ES-I3 (cell line): ENCODE measurements around the gene C20orf96.

ENCODE experiments used
- H3K36me3 ChIP-seq: 2 replicates; pipeline ENCODE4 v1.6.1; 2013; ENCODE audit warnings: mild to moderate bottlenecking, low read length, control low read depth, moderate library complexity; ENCODE audit not compliant: insufficient read depth
- H3K4me1 ChIP-seq: 2 replicates; pipeline ENCODE4 v1.6.1; 2013; ENCODE audit warnings: mild to moderate bottlenecking, control low read depth, low read length; ENCODE audit not compliant: insufficient read depth
- H3K9ac ChIP-seq: 2 replicates; pipeline ENCODE4 v1.6.1; 2013; ENCODE audit warnings: low read depth, mild to moderate bottlenecking, low read length, moderate library complexity
- H3K9me3 ChIP-seq: 2 replicates; pipeline ENCODE4 v1.6.1; 2013; ENCODE audit warnings: mild to moderate bottlenecking, low read length, moderate library complexity; ENCODE audit not compliant: control insufficient read depth, insufficient read depth

C20orf96 gene

DNA sequence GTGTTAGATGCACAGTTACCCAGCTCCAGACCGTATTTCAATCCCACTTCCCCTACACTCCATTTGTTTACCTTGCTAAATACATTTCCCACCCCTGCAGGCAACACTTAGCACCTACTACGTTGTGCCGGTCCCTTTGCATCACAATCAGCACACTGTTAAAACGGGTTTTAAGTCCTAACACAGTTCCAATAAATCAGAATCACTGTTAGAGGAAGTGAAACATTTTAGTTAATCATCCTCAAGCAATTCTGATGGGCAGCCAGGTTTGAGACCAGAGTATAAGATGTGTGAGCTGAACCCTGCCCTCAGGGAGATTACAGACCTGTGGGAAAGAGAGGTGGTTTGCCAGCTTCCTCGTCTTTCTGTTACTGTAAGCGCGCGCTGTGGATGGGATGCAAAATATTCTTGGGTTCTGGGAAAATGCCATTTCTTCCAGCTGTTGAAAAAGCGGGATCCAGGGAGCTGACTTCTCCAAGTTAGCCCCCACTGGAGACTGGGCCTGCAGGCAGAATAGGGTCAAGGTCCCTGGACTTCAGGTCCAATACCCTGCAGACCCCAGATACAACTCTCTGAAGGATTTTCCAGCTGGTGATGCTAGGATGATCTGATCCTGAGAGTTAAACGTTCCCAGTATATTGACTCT, 9.9 kb upstream of the C20orf96 start:
- no peaks in the 10 kb centered on the region for H3K9me3 ChIP-seq
- H3K4me1 ChIP-seq: peaks cover 19% of the 10 kb centered on the region
- H3K9ac ChIP-seq: peak overlapping the region; percentile 28; the same call in 1 of the 2 replicates

DNA sequence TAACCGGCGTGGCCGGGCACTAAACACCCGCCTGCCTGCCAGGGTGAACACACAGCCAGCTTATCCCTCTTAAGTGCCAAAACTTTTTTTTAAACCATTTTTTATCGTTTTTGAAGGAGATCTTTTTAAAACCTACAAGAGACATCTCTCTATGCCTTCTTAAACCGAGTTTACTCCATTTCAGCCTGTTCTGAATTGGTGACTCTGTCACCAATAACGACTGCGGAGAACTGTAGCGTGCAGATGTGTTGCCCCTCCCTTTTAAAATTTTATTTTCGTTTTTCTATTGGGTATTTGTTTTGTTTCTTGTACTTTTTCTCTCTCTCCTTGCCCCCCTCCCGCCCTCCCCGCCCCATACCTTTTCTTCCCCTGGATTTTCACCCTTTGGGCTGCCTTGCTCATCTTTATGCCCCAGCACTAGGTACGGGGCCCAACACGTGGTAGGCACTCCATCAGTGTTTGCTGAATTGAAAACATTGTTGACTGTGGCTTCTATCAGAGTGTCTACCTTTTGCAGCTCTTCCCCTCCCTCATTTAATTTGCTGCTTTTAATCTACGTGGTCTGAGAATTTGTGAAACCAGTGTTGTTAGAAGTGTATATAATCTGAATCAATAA, 8.3 kb upstream of the C20orf96 start:
- Histone ChIP-seq H3K4me1 (peaks cover 19% of the 10 kb centered on the region), H3K9ac (peak overlapping the region; percentile 93), H3K9me3 (no peaks in the 10 kb centered on the region), H3K36me3 (no peaks in the 10 kb centered on the region)

More for the DNA sequence above, 9.9 kb upstream of the C20orf96 start:
- no peaks in the 10 kb centered on the region for H3K36me3 ChIP-seq

DNA sequence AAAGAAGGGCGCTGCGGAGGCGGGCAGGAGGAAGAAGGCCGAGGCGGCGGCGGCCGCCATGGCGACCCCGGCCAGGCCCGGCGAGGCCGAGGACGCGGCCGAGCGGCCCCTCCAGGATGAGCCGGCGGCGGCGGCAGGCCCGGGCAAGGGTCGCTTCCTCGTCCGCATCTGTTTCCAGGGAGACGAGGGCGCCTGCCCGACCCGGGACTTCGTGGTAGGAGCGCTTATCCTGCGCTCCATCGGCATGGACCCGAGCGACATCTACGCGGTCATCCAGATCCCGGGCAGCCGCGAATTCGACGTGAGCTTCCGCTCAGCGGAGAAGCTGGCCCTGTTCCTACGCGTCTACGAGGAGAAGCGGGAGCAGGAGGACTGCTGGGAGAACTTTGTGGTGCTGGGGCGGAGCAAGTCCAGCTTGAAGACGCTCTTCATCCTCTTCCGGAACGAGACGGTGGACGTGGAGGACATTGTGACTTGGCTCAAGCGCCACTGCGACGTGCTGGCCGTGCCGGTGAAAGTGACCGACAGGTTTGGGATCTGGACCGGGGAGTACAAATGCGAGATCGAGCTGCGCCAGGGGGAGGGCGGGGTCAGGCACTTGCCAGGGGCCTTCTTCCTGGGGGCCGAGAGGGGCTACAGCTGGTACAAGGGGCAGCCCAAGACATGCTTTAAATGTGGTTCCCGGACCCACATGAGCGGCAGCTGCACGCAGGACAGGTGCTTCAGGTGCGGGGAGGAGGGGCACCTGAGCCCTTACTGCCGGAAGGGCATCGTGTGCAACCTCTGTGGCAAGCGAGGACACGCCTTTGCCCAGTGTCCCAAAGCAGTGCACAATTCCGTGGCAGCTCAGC, 7.6 kb upstream of the C20orf96 start:
- Histone ChIP-seq H3K9ac (peak overlapping the region; percentile 93), H3K4me1 (peaks cover 19% of the 10 kb centered on the region), H3K9me3 (no peaks in the 10 kb centered on the region), H3K36me3 (no peaks in the 10 kb centered on the region)

DNA sequence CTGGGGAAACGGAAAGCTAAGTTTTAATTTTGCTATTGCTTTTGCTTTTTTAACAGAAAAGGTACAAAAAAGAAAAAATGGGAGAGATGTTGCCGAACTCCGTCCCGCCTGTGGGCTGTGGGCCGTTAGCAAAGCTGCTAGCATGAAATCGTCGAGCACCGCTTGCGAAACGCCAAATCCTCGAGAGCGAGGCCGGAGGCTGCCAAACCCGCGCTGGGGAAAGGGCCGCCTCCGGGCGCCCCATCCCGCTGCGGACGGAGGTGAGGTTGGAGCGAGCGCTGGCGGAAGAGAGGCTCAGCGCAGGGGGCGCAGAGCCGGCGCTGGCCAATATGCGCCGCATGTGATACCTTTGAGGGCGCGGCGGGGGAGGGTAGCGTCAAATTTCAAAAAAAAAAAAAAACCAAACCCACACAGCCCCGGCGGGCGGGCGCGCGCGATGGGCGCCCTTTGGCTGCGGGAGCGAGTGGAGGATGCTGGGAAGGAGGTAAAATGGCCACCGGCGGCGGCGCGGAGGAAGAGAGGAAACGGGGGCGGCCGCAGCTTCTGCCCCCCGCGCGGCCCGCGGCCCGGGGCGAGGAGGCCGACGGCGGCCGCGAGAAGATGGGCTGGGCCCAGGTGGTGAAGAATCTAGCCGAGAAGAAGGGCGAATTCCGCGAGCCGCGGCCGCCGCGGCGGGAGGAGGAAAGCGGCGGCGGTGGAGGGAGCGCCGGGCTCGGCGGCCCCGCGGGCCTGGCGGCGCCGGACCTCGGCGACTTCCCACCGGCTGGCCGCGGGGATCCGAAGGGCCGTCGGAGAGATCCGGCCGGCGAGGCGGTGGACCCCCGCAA, 6.8 kb upstream of the C20orf96 start, which contains the start of gene ZCCHC3:
ZCCHC3 (plus strand) TSS at position 473 of the 827 bp plus-strand sequence; CDS start at position 490, 17 bp downstream.
- no peaks in the 10 kb centered on the region for H3K9me3 ChIP-seq
- H3K4me1 ChIP-seq: peaks cover 18% of the 10 kb centered on the region
- H3K9ac ChIP-seq: peak within 1 kb of the TSS; percentile 93
- H3K36me3 ChIP-seq: no peaks in the 10 kb centered on the region

DNA sequence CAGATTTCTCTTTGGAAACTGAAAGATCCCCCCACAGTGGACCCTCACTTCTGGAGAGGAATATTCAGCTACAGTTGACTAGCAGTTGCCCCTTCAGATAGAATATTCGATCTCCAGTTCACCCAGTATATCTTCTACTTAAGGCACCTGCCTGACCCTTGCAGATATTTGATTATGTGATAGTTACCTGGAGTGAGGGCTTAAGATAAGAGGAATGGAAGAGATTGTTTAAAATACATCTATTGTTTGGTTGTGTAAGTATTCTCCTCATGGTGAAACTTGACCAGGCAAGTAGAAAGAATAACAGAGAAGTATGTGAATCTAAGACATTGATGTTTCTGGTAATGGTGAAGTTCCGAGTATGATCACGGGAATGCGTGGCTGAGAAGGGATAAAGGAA, 5.3 kb upstream of the C20orf96 start:
- H3K9ac ChIP-seq: no peak overlapping the region
- peaks cover 14% of the 10 kb centered on the region for H3K4me1 ChIP-seq
- H3K9me3 ChIP-seq: no peaks in the 10 kb centered on the region
- no peaks in the 10 kb centered on the region for H3K36me3 ChIP-seq

DNA sequence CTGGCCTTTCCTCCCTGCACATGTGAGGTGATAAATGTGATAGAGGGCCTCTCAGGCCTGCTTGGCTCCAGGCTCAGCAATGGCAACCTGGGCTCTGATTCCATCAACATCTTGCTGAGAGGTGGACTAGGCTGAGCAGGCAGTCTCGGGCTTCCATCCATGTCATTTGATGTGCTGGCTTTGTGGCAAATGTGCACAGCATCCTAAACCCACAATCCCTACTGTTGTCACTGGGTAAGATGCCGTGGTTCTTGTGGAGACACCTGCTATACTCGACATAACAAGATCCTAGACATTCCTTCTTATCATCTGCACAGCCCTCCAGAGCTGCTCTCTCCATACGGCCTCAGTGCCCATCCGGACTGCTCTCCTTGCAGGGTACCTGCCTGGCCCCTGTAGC, 4.1 kb upstream of the C20orf96 start:
- Histone ChIP-seq H3K36me3 (no peaks in the 10 kb centered on the region), H3K4me1 (peaks cover 9% of the 10 kb centered on the region; the same call in 1 of the 2 replicates), H3K9me3 (no peaks in the 10 kb centered on the region), H3K9ac (no peak overlapping the region)

DNA sequence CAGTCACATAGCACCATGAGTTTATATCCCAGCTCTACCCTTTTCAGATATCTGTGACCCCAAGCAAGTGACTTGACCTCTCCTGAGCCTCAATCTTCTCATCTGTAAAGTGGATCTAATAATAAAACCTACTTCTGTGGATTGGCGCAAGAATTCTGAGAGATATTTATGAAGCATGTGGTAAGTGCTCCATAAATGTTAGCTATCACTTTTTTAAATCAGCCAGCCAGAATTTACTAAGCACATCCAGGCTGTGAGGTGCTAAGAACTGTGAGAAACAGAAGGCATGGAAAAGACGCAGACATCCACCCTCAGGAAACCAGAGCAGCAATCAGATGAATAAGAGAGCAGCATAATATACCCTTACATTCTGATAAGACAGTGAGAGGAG, 862 bp downstream of the C20orf96 start:
- Histone ChIP-seq H3K4me1 (peaks cover 9% of the 10 kb centered on the region; the same call in 1 of the 2 replicates), H3K9me3 (no peaks in the 10 kb centered on the region; the same call in 1 of the 2 replicates), H3K36me3 (no peaks in the 10 kb centered on the region), H3K9ac (peak overlapping the region; percentile 61)

DNA sequence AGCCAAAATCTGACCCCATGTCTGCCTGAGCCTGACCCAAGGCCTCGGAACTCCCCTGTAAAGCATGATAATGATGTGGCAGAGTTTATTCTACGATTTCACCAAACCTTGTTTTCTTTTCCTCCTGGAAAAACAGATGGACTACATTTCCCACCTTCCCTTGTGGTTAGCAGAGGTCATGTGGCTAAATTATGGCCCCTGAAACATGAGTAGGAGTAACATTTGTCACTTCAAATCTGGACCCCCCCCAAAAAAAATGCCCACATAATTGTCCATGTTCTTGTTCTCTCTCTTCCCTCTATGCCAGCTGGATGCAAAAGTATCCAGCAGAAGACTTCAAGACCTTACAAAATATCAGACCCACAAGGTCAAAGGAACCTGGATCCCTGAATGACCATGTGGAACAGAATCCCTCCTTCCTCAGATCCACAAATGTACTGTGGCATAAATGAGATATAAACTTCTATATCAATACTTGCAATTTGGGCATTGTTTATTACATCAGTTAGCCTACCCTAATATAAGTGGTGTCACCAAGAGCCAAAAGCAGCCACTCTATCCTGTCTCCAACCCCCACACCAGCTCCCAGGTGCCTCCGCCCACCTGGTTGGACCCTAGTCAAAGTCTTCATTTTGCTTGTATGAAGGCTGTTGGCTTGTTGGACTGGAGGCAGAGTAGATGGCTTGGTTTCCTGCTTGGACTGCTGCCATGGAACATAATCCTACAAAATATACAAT, 1.4 kb downstream of the C20orf96 start:
- H3K4me1 ChIP-seq: peaks cover 9% of the 10 kb centered on the region; the same call in 1 of the 2 replicates
- H3K9ac ChIP-seq: peak overlapping the region; percentile 61; the same call in 1 of the 2 replicates
- no peaks in the 10 kb centered on the region for H3K36me3 ChIP-seq
- H3K9me3 ChIP-seq: no peaks in the 10 kb centered on the region; the same call in 1 of the 2 replicates

DNA sequence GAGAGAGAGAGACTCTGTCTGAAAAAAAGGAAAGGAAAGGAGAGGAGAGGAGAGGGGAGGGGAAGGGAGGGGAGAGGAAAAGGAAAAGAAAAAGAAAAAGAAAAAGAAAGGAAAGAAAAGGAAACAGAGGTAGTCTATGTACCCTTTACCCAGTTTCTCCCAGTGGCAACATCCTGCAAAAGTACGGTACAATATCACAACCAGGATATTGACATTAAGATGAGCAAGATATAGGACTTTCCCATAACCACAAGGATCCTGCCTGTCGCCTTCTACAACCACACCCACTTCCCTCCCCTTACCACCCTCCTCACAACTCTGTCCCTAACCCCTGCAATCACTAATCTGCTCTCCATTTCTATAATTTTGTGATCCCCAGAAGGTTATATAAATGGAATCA, 4.0 kb downstream of the C20orf96 start:
- H3K9ac ChIP-seq: no peak overlapping the region
- H3K4me1 ChIP-seq: peaks cover 4% of the 10 kb centered on the region; the same call in 1 of the 2 replicates
- H3K36me3 ChIP-seq: no peaks in the 10 kb centered on the region
- no peaks in the 10 kb centered on the region; the same call in 1 of the 2 replicates for H3K9me3 ChIP-seq

DNA sequence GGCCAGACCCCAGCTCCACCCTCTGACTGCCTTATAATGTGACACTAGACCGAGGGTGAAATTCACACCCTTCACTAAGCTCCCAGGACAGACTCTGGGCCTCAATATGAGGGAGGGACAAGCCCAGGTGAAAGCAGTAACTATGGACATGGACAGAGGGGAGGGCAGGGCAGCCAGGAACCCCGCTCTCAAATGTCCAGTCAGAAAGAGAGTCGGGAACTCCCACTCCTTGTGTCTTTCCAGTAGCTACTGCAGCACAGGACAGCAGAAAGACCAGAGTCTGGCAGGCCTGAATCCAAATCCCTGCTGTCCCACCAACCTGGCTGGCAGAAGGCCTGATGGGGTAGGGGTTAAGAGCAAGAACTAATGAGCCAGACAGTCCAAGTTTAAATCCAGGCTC, 6.4 kb downstream of the C20orf96 start:
- no peaks in the 10 kb centered on the region; the same call in 1 of the 2 replicates for H3K9me3 ChIP-seq
- no peak overlapping the region for H3K9ac ChIP-seq
- no peaks in the 10 kb centered on the region for H3K36me3 ChIP-seq
- no peaks in the 10 kb centered on the region for H3K4me1 ChIP-seq

DNA sequence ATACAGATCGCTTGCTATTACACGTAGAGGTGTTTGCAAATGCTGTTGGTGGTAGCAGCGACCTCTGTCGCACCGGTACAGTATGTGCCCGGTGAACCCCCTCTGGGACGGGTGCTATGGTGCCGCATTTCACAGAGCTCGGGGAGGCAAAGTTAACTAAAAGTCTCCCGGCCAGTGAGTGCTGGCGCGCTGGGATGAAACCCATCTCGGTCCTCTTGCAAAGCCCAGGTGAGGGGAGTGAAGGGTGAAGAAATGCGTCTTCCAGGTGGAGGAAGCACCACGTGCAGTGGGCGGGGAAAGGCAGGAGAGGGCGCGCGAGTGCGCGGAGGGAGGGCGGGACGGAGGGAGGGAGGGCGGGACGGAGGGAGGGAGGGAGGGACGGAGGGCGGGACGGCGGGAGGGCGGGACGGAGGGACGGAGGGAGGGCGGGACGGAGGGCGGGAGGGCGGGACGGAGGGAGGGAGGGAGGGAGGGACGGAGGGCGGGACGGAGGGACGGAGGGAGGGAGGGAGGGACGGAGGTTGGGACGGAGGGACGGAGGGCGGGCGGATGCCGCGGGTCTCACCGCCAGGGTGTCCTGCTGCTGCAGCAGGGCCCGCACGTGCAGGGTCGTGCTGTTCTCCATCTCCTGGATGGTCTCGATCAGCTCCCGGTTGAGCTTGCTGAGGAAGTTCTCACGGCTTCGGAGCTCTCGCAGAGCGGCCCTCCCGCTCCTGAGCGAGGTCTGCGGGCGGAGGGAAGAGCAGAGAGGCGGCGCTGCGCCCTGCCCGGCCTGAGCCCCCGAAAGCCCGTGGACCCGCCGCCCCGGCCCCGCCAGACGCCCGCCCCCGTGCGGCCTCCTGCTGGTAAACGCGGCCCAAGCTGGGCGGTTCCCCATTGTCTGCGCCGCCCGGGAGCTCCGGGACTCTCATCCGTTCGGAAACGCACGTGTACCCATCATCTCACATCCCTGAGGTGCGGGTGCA, 11.7 kb downstream of the C20orf96 start:
- H3K4me1 ChIP-seq: no peaks in the 10 kb centered on the region
- H3K36me3 ChIP-seq: no peaks in the 10 kb centered on the region
- H3K9me3 ChIP-seq: no peaks in the 10 kb centered on the region
- peak overlapping the region; percentile 28; the same call in 1 of the 2 replicates for H3K9ac ChIP-seq

DNA sequence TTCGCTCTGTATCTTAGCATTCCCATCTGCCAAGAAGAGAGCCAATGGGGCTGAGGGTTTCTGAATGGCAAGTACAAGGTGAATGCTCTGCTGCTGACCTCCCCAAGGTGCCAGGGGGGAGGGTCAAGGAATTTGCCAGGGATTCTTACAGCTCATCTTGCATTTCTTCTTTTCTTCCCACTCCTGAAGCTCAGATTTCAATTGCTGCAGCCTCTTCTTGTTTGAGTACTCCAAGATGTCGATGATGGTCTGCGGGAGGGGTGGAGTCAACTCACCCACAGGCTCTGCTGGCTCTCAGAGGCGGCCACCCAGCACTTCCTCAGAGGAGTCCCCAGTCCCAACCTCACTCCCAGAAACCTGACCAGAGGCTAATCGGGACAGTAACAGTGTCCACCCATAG, 12.4 kb downstream of the C20orf96 start:
- Histone ChIP-seq H3K4me1 (no peaks in the 10 kb centered on the region), H3K9ac (no peak overlapping the region), H3K36me3 (no peaks in the 10 kb centered on the region), H3K9me3 (no peaks in the 10 kb centered on the region)
